Measurements from ENCODE around the gene FCGBP.
A peak's percentile ranks its signal among the peaks of the same experiment; 100 is the strongest.
"Not testable (repeated sequence)": the region's sequence is repeated elsewhere in the genome, so short reads cannot be mapped to it uniquely, and the experiment has no call there.

Gene FCGBP

DNA sequence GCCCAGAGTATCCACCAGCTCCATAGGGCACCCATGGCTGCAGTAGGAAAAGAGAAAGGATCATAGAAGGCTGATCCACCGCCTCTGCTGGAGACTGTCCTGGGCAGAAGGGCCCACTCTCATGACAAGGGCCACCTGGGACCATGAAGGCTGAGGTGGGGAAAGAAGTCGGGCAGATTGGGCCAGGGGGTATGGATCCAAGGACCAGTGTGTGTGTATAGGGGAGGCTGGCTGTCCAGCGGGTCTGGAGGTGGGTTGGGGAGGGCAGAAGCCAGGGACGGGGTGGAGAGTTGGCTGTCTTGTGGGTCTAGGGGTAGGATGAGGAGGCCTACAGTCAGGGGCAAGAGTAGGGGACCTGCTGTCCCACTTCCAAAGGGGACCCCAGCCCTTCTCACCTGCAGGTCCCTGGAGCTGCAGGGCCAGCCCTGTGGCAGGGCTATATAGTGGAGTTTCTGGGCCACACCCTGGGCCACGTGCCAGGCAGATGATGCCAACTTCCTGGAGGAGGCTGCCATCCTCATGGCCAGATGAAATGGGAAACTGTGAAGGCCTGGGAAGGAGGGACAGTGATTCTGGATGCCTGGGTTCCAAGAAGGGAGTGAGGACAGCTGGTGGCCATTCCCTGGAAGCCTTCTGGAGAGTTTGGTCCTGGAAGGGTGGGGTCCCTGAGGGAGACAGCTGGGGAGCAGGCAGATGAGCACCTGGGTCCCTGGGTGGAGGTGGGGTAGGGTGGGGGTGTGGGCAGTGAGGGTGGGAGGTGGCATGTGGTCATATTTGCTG is at the start of gene FCGBP:
Gene FCGBP, minus strand, starts transcription at position 51 of the 780 bp plus-strand sequence.
- no peak for DNase-seq (ENCODE audit: low read depth)

DNA sequence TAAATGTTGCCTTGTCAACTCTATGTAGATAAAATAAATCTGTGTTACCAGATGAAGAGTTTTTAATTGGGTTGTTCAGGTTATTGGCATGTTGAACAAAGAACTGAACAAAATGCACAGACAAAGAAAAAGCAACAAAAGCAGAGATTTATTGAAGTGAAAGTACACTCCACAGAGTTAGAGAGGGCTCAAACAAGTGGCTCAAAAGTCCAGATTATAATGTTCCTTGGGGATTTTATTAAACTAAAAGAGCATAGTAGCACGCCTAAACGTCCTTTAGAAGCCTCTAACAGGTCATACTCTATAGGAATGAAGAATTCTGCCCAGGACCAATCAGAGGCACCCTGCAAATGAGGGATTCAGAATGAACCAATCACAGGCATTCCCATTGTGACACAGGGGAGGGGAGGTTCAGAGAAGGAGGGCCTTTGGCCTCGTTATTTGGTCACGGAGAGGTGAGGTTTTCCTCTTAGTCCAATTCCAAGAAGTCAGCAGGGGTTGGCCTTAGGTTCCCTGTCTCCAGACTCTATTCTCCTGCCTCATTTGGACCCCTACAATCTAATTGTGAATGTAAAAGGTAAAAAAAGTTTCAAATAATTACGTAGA is 49.4 kb upstream of the FCGBP start:
- no peak for DNase-seq (ENCODE audit: low read depth)

DNA sequence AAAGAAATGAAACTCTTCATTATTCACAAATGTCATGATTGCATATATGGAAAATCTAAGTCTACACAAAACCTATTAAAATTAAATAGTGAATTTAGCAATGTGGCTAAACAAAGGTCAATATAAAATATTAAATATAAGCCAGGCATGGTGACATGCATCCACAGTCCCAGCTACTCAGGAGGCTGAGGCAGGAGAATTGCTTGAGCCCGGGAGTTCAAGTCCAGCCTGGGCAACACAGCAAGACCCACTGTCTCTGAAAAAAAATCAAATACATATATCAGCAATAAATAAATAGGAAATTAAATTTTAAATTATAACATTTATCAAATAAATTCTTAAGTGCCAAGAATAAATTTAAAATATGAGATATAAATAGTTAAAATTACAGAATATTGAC is 48.4 kb upstream of the FCGBP start:
- DNase-seq (ENCODE audit: low read depth): no peak

DNA sequence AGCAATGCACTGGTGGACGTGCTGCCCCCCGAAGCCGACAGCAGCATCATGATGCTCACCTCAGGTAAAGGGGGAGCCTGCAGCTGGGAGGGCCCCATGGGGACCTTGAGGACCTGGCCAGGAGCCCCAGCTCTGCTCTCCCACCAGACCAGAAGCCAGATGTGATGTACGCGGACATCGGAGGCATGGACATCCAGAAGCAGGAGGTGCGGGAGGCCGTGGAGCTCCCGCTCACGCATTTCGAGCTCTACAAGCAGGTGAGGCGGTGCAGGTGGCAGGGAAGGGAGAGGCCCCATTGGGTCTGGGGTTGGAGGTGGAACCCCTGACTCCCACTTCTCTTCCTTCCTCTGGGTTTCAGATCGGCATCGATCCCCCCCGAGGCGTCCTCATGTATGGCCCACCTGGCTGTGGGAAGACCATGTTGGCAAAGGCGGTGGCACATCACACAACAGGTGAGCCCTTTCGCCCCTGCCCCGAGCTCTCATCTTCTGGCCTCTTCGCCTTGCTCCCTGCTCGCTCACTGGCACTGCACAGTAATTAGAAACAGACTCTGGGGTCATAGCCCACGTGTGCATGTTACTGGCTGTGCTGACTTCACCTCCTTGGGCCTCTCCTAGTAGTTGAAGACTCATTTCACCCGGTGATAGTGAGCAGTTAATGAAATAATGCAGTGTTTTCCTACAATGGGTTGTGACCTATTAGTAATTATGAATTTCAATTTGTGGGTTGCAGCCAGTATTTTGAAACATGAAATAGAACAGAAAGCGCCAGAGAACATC is 40.1 kb upstream of the FCGBP start:
- no peak for DNase-seq (ENCODE audit: low read depth)

DNA sequence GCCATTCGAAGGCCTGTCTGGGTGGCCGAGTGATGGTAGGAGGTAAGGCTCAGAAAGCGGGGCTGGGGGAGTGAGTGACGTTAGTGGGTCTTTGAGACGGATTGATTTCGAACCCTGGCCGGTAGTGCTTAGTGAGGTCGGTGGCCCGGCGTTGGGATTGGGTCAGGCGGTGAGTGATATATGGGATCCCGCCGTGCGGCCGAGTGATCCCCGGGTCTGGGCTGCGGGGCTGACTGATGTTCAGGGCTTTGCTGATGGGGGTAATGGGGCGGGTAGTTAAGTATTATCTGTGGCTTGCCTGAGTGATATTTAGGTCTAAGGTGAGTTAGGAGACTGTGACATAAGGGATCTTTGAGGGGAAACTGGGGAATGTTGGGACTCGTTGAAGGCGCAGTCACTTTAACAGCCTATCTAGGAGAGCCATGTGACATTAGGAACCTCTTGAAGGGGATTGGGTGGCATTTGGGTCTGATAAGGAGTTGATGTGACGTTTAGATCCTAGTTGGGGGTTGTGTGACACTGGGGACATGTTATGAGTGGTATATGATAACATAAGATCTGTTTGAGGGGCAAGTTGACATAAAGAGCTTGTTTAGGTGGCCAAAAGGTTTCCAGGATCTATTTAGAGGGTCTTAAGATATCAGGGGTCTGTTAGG is 37.1 kb upstream of the FCGBP start:
- DNase-seq (ENCODE audit: low read depth): no peak

DNA sequence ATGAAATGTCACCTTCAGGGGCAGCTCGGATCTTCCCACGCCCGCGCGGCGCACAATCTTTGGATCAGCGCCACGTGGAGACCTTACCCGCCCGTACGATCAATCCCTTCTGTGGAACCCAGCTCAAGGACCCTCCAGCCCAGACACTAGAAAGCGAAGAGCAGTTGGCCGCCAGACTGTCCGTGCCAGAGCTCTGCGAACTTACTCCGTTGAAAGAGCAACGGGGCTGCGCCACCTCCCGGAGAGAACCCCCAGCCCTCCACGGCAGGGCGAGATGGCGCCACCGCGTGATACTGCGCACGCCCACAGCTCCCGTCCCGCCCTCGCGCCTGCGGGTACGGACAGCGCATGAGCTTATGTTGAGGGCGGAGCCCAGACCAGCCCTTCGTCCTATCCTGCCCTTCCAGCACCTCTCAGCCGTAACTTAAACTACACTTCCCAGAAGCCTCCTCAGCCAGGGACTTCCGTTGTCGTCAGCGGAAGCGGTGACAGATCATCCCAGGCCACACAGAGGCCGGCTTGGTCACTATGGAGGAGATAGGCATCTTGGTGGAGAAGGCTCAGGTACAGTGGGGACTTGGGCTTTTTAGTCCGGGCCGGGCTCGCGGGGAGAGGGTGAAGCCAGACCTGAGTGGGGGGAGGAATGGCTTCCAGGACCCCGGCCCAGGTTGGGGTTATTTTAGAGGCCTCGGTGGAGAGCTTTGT is 36.4 kb upstream of the FCGBP start, which contains the start of gene PSMC4:
Gene PSMC4, plus strand, starts transcription at position 491 of the 705 bp plus-strand sequence. Its CDS starts 38 bp downstream, at position 529.
- peak; percentile 98 for DNase-seq (ENCODE audit: low read depth)

DNA sequence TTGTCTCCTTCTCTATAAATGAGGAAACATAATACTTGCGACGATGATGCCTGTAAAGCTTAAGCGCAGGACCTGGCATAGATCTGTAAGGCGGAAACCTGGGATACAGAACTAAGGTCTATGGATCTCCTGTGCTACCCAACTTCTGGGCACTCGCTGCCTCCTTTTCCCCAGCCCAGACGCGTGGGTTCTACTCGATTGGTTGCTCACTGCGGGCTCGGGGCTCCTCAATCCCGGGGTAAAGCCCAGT is 35.9 kb upstream of the FCGBP start:
- DNase-seq (ENCODE audit: low read depth): no peak

DNA sequence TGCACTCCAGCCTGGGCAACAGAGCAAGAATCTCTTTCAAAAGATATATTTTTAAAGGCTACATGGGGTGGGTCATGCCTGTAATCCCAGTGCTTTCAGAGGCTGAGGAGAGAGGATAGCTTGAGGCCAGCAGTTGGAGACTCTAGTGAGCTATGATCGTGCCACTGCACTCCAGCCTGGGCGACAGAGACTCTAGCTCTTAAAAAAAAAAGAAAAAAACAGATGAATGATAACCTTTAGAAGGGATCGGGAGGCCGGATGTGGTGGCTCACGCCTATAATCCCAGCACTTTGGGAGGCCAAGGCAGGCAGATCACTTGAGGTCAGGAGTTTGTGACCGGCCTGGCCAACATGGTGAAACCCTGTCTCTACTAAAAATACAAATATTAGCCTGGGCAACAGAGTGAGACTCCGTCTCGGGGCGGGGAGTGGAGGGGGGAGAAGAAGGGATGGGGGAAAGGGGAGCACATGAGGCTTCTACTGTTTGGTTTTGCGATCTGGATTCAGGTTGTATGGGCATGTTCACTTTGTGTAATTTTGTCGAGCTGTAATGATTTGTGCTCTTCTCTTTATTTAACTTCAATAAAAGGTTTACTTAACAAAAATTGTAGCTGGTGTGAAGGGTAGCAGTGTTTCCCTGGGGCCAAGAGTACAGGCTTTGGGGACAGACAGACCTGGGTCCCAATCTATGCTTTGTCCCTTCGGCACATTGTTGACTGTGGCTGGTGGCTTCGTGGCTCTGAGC is 35.4 kb upstream of the FCGBP start:
- DNase-seq (ENCODE audit: low read depth): no peak

DNA sequence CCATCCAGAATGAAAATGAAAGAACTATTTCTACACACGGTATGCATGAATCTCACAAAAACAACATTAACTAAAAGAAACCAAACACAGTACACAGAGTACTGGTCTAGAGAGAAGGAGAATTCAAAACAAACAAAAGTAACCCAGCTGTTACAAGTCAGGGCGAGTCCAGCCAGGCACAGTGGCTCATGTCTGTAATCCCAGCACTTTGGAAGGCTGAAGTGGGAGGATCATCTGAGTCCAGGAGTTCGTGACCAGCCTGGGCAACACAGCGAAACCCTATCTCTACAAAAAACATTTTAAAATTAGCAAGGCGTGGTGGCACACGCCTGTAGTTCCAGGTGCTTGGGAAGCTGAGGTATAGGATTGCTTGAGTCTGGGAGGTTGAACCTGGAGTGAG is 34.8 kb upstream of the FCGBP start:
- DNase-seq (ENCODE audit: low read depth): no peak

DNA sequence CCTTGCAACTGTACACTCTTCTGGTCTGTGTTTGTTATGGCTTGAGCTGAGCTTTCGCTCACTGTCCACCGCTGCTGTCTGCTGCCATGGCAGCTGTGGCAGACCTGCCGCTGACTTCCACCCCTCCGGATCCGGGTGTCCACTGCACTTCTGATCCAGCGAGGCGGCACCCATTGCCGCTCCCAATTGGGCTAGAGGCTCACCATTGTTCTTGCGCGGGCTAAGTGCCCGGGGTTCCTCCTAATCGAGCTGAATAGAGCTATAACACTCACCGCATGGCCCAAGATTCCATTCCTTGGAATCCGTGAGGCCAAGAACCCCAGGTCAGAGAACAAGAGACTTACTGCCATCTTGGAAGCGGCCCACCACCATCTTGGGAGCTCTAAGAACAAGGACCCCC is 34.4 kb upstream of the FCGBP start:
- DNase-seq (ENCODE audit: low read depth): no peak

DNA sequence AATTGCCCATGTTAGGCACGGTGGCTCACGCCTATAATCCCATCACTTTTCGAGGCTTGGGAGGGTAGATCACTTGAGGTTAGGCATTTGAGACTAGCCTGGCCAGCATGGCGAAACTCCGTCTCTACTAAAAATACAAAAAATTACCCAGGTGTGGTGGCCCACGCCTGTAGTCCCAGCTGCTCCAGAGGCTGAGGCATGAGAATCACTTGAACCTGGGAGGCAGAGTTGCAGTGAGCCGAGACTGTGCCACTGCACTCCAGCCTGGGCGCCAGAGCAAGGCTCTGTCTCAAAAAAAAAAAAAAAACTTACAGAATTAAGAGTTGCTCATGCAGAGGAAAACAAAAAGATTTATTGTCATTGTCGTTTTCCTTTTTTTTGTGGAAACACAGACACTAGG is 33.1 kb upstream of the FCGBP start:
- no peak for DNase-seq (ENCODE audit: low read depth)

DNA sequence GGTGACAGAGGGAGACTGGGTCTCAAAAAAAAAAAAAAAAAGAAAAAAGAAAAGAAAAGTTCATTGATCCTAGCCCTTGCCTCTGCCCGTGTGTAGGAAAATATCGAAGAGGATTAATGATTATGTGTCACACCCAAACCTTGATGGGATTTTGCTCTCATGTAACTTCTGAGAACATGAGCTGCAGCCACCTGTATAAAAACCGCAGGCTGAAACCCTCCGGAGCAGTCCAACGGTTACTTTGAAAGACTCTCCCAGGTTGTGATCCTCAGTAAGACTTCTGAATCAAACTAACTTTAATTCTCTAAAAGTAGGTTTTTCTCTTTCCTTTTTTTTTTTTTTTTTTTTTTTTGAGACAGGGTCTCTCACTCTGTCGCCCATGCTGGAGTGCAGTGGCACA is 32.2 kb upstream of the FCGBP start:
- no peak for DNase-seq (ENCODE audit: low read depth)

DNA sequence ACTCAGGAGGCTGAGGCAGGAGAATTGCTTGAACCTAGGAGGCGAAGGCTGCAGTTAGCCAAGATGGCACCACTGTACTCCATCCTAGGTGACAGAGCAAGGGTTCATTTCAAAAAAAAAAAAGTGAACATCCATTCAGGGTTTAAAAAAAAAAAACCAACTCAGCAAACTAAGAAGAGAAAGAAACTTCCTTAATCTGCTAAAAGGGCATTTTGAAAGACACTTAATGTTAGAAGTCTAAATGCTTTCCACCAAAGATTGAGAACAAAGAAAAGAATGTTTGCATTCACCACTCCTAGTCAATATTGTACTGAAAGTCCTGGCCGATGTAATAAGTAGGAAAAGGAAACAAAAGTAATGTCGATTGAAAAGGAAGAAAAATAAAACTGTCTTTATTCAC is 29.5 kb upstream of the FCGBP start:
- DNase-seq (ENCODE audit: low read depth): no peak

DNA sequence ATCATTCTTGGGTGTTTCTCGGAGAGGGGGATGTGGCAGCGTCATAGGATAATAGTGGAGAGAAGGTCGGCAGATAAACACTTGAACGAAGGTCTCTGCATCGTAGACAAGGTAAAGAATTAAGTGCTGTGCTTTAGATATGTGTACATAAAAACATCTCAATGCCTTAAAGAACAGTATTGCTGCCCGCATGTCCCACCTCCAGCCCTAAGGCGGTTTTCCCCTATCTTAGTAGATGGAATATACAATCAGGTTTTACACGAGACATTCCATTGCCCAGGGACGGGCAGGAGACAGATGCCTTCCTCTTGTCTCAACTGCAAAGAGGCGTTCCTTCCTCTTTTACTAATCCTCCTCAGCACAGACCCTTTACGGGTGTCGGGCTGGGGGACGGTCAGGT is 25.0 kb upstream of the FCGBP start:
- not testable (repeated sequence) for DNase-seq (ENCODE audit: low read depth)

DNA sequence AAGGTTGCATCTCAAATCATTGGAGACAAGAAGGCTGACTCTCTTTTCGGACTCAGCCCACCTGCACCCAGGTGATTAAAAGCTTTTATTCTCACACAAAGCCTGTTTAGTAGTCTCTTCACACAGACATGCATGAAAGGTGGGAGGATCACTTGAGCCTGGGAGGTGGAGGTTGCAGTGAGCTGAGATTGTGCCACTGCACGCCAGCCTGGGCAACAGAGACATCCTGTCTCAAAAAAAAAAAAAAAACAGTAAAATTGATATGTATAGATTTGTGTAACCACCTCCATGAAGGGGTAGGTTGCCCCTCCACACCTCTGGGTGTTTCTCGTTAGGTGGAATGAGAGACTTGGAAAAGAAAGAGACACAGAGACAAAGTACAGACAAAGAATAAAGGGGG is 24.5 kb upstream of the FCGBP start:
- DNase-seq (ENCODE audit: low read depth): not testable (repeated sequence)

DNA sequence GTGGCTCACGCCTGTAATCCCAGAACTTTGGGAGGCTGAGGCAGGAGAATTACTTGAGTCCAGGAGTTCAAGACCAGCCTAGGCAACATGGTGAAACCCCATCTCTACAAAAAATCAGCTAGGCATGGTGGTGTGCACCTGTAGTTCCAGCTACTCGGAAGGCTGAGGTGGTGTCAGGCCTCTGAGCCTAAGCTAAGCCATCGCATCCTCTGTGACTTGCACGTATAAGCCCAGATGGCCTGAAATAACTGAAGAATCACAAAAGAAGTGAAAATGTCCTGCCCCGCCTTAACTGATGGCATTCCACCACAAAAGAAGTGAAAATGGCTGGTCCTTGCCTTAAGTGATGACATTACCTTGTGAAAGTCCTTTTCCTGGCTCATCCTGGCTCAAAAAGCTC is 23.5 kb upstream of the FCGBP start:
- DNase-seq (ENCODE audit: low read depth): not testable (repeated sequence)

DNA sequence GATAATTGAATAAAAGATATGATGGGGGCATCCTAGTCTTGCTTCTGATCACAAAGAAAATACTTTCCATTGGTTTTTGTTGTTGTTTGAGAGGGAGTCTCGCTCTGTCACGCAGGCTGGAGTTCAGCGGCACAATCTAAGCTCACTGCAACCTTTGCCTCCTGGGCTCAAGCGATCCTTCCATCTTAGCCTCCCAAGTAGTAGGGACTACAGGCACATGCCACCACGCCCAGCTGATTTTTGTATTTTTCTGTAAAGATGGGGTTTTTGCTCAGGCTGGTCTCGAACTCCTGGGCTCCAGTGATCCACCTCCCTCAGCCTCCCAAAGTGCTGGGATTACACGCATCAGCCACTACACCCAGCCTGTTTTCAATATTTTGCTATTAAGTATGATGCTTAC is 19.5 kb upstream of the FCGBP start:
- no peak for DNase-seq (ENCODE audit: low read depth)

DNA sequence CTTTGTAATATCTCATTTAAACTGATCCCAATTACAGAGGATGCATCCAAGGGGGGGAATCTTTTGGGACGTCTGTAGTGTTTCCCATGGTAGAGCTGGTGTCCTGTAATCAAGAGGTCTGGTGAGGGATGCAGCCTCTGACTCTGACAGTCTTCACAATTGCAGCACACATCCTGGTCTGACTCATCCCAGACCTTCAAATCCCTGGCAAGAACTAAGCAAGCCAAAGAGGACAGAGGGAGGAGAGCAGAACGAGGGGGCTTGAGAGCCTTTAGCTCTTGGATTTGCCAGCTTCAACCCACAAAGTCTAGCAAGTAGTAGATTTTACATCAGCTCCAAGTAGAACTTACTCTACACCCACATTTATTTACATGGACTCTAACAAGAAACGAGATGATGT is 17.3 kb upstream of the FCGBP start:
- no peak for DNase-seq (ENCODE audit: low read depth)

DNA sequence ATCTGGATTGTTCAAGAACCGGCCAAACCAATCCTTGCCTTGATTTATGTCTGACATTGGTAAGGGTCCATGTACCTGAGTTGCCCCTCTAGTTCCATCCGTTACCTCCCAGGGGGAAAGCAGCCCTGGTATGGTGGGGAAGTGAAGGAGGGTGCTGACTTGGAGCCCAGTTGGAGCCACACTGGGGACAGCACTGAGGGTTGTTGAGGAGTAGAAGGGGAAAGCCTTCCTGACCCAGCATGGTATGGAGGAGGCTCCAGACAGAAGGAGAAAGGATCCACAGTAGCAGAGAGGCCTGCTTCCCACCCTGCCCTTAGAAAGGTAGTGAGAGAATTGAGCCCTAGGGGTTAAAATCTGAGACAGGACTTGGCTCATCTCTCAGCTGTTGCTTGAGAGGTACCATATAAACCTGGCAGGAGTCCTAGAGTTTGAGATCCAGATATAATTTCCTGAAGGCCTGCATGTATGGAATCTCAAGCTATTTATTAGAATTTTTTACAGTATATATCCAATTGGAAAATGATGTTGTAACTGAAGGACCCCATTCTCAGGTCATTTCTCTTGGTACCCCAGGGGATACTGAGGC is 16.7 kb upstream of the FCGBP start:
- no peak for DNase-seq (ENCODE audit: low read depth)

DNA sequence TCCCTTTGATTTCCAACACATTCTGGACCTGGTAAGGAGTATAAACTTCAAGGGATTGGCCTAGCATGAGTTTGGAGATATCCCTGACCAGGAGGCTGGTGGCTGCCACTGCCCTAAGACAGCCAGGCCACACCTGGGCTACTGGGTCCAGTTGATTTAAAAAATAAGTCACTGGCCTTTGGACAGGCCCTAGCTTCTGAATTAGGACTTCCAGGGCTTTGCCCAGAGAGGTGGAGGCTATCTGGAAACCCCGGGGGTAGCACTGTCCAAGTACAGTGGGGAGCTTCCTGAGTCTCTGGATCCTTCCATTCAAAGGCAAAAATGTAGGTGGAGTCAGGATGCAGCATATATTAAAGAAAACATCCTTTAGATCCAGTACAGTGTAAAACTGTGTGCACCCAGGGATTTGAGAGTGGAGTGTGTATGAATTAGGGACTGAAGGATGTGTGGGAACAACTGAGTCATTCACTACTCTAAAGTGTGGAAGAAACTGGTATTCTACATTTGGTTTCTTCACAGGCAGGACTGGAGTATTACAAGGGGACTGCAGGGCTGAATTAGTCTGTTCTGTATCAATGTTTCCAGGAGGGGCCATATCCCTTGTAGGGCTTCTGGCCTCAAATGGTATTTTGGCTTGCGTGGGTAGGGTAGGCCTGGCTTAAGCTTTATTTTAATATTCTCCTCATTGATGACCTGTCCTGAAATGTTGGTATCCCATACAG is 14.8 kb upstream of the FCGBP start:
- DNase-seq (ENCODE audit: low read depth): no peak

Data from stimulated activated CD8-positive, alpha-beta memory T cell treated with anti-CD3 and anti-CD28 coated beads, Interleukin-15, amount 100 ng/mL, for 24 hours (primary cell).